H9 (cell line): ENCODE measurements around the gene TTC7B. TPM values are rescaled to one million over a fixed set of nuclear protein-coding genes. Genes with fewer than 3 reads are reported as not detected.

Source experiments
- DNase-seq: peaks from one replicate; pipeline ENCODE4 v3.0.0-alpha.2; 2017
- H2AFZ ChIP-seq: one replicate; pipeline ENCODE4 v1.6.1; 2013; ENCODE audit warnings: mild to moderate bottlenecking, low read length, control low read depth, moderate library complexity
- H2AK5ac ChIP-seq: 2 replicates; pipeline ENCODE4 v1.6.1; 2013; ENCODE audit warnings: low read length, control low read depth, mixed read lengths; ENCODE audit not compliant: insufficient read length
- H2BK120ac ChIP-seq: one replicate; pipeline ENCODE4 v1.6.1; 2013; ENCODE audit warnings: low read depth, mild to moderate bottlenecking, low read length, control low read depth, inconsistent platforms; ENCODE audit not compliant: poor library complexity, severe bottlenecking
- H2BK12ac ChIP-seq: 2 replicates; pipeline ENCODE4 v1.6.1; 2013; ENCODE audit warnings: low read length, control low read depth, mixed read lengths, low read depth; ENCODE audit not compliant: insufficient read length
- H2BK15ac ChIP-seq: 2 replicates; pipeline ENCODE4 v1.6.1; 2013; ENCODE audit warnings: low read depth, low read length, control low read depth
- H2BK20ac ChIP-seq: one replicate; pipeline ENCODE4 v1.6.1; 2013; ENCODE audit warnings: low read depth, mild to moderate bottlenecking, low read length, control low read depth, inconsistent platforms; ENCODE audit not compliant: poor library complexity, severe bottlenecking
- H2BK5ac ChIP-seq: 2 replicates; pipeline ENCODE4 v1.6.1; 2013; ENCODE audit warnings: low read length, control low read depth, mixed read lengths; ENCODE audit not compliant: insufficient read length
- H3K14ac ChIP-seq: 2 replicates; pipeline ENCODE4 v1.6.1; 2013; ENCODE audit warnings: low read length, control low read depth; ENCODE audit not compliant: insufficient read depth
- H3K18ac ChIP-seq: 2 replicates; pipeline ENCODE4 v1.6.1; 2013; ENCODE audit warnings: low read depth, mild to moderate bottlenecking, mixed read lengths, low read length, control low read depth; ENCODE audit not compliant: insufficient read length
- H3K23ac ChIP-seq: 2 replicates; pipeline ENCODE4 v1.6.1; 2013; ENCODE audit warnings: low read length, control low read depth, mixed read lengths, low read depth; ENCODE audit not compliant: insufficient read length
- H3K23me2 ChIP-seq: 2 replicates; pipeline ENCODE4 v1.6.1; 2013; ENCODE audit warnings: low read depth, mild to moderate bottlenecking, mixed read lengths, low read length, control low read depth; ENCODE audit not compliant: insufficient read length, poor library complexity, severe bottlenecking
- H3K27ac ChIP-seq: 2 replicates; pipeline ENCODE4 v1.5.1; 2013; ENCODE audit warnings: low read length, control low read depth, mixed read lengths, low read depth; ENCODE audit not compliant: insufficient read length
- H3K27me3 ChIP-seq: 2 replicates; pipeline ENCODE4 v1.6.1; 2013; ENCODE audit warnings: low read length, control low read depth, inconsistent platforms; ENCODE audit not compliant: insufficient read depth
- H3K4ac ChIP-seq: 2 replicates; pipeline ENCODE4 v1.6.1; 2013; ENCODE audit warnings: low read depth, mild to moderate bottlenecking, control low read depth, inconsistent platforms, low read length, moderate library complexity
- H3K4me1 ChIP-seq: 2 replicates; pipeline ENCODE4 v1.6.1; 2013; ENCODE audit warnings: low read length, control low read depth, inconsistent platforms; ENCODE audit not compliant: insufficient read depth
- H3K4me2 ChIP-seq: 2 replicates; pipeline ENCODE4 v1.6.1; 2013; ENCODE audit warnings: low read length, control low read depth, mixed read lengths; ENCODE audit not compliant: insufficient read length, insufficient read depth
- H3K56ac ChIP-seq: 2 replicates; pipeline ENCODE4 v1.6.1; 2013; ENCODE audit warnings: low read depth, mild to moderate bottlenecking, mixed read lengths, low read length, control low read depth; ENCODE audit not compliant: insufficient read length
- H3K79me1 ChIP-seq: 2 replicates; pipeline ENCODE4 v1.6.1; 2013; ENCODE audit warnings: low read depth, mild to moderate bottlenecking, moderate library complexity, low read length, control low read depth, inconsistent platforms; ENCODE audit not compliant: insufficient read depth, poor library complexity, severe bottlenecking
- H3K79me2 ChIP-seq: 2 replicates; pipeline ENCODE4 v1.6.1; 2013; ENCODE audit warnings: low read length, control low read depth, inconsistent platforms; ENCODE audit not compliant: insufficient read depth
- H3K9ac ChIP-seq: 2 replicates; pipeline ENCODE4 v1.6.1; 2013; ENCODE audit warnings: low read length, control low read depth, mixed read lengths; ENCODE audit not compliant: insufficient read length; ENCODE audit errors: extremely low read depth
- H3K9me3 ChIP-seq: one replicate; pipeline ENCODE4 v1.6.1; 2013; ENCODE audit warnings: low read depth, low read length, inconsistent platforms; ENCODE audit not compliant: control insufficient read depth
- H3T11ph ChIP-seq: one replicate; pipeline ENCODE4 v1.6.1; 2013; ENCODE audit warnings: mild to moderate bottlenecking, low read length, control low read depth, inconsistent platforms
- H4K20me1 ChIP-seq: one replicate; pipeline ENCODE4 v1.6.1; 2013; ENCODE audit not compliant: control insufficient read depth, insufficient read length, insufficient read depth
- H4K5ac ChIP-seq: 2 replicates; pipeline ENCODE4 v1.6.1; 2013; ENCODE audit warnings: low read depth, mild to moderate bottlenecking, mixed read lengths, low read length, control low read depth; ENCODE audit not compliant: insufficient read length
- H4K8ac ChIP-seq: replicated peaks from 2 replicates; pipeline ENCODE4 v1.6.1; 2013; ENCODE audit warnings: low read length, control low read depth, mixed read lengths, low read depth; ENCODE audit not compliant: insufficient read length
- H4K91ac ChIP-seq: 2 replicates; pipeline ENCODE4 v1.6.1; 2013; ENCODE audit warnings: low read depth, mild to moderate bottlenecking, moderate library complexity, mixed read lengths, low read length, control low read depth; ENCODE audit not compliant: insufficient read length
- H3K27ac Mint-ChIP-seq, 3 experiments: 2 replicates in 2 of 3; 3 replicates in 1 of 3; pipeline ENCODE4 v1.8.0; 2020 to 2021; ENCODE audit warnings: mixed read lengths in 3 of 3, mild to moderate bottlenecking in 1 of 3, moderate library complexity in 1 of 3
- H3K27me3 Mint-ChIP-seq: 2 replicates; pipeline ENCODE4 v1.8.0; 2021; ENCODE audit warnings: low read depth, mild to moderate bottlenecking, moderate library complexity, mixed read lengths
- H3K36me3 Mint-ChIP-seq, 3 experiments: 2 replicates in 2 of 3; 3 replicates in 1 of 3; pipeline ENCODE4 v1.8.0; 2020 to 2021; ENCODE audit warnings: low read depth in 3 of 3, mixed read lengths in 3 of 3; ENCODE audit not compliant: insufficient read depth in 1 of 3
- H3K4me1 Mint-ChIP-seq, 2 experiments: 2 replicates each; pipeline ENCODE4 v1.8.0; 2020; ENCODE audit warnings: mixed read lengths in 2 of 2
- H3K4me3 Mint-ChIP-seq, 2 experiments: 2 replicates in 1 of 2; 3 replicates in 1 of 2; pipeline ENCODE4 v1.8.0; 2020 to 2021; ENCODE audit warnings: mild to moderate bottlenecking in 2 of 2, mixed read lengths in 2 of 2, moderate library complexity in 1 of 2
- H3K9me3 Mint-ChIP-seq, 2 experiments: 2 replicates in 1 of 2; 3 replicates in 1 of 2; pipeline ENCODE4 v1.8.0; 2020; ENCODE audit warnings: mild to moderate bottlenecking in 2 of 2, mixed read lengths in 2 of 2, moderate library complexity in 1 of 2
- WGBS: extraction: QIAGEN DNeasy Blood & Tissue Kit; methylation state at CpG from one replicate; pipeline ENCODE4 v1.1.7; 2013; ENCODE audit warnings: missing lambda C conversion rate, low lambda C conversion rate, mixed read lengths; ENCODE audit not compliant: insufficient read length; ENCODE audit errors: extremely low coverage; 5-methylcytosine and 5-hydroxymethylcytosine counted together
- total RNA-seq: library from RNA; stranded (reverse); gene quantifications from 2 replicates; pipeline ENCODE4 v1.2.1, GENCODE V29; 2021
- TF ChIP-seq, protein P1 (sequence below): fragments of 200-600 bp; sonication (generic); conservative IDR thresholded peaks from 3 replicates; pipeline ENCODE4 v1.8.0; 2021; ENCODE audit warnings: antibody characterized with exemption, mild to moderate bottlenecking

TTC7B gene
- total RNA-seq, 1 experiment from 2014 or later, result 33.7 TPM

DNA sequence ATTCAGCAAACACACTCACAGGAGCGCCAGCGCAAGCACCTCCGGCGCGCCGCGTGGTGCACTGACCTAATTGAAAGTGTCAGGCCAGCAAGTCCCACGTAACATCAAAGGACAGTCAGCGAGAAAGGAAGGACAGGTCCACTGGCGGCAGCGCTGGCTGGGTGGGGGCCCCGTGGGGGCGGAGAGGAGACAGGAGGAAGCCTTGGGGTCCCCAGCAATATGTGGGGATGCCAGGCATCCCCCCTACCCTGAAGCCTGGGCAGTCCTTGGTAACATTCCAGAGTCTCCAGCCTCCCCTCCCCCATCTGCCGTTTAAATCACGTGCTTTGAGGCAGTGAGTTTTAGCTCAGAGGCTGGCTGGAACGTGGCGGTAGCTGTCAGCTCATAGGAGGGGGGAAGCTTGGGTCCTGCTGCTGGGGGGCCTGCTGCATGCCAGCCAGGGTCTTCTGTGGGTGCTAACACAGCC, 260.2 kb downstream of the TTC7B start:
- Histone ChIP-seq H2BK15ac (no peak overlapping the region), H3K79me2 (no peaks in the 10 kb centered on the region), H2BK5ac (no peak overlapping the region), H2AFZ (no peak overlapping the region), H2BK12ac (no peak overlapping the region), H3K4me2 (no peak overlapping the region), H3K56ac (no peak overlapping the region), H3K4me1 (peaks cover 5% of the 10 kb centered on the region; the same call in 1 of the 2 replicates), H3K27me3 (no peaks in the 10 kb centered on the region), H3K23ac (no peak overlapping the region), H2BK20ac (no peak overlapping the region), H2BK120ac (no peak overlapping the region), H3K23me2 (no peaks in the 10 kb centered on the region), H3K14ac (no peak overlapping the region; the same call in 1 of the 2 replicates), H4K5ac (no peak overlapping the region), H3K9ac (no peak overlapping the region), H3K4ac (no peak overlapping the region), H3K9me3 (no peaks in the 10 kb centered on the region), H4K91ac (no peak overlapping the region), H3K18ac (no peak overlapping the region), H3K27ac (no peak overlapping the region), H3K79me1 (no peaks in the 10 kb centered on the region), H3T11ph (no peak overlapping the region), H2AK5ac (no peak overlapping the region), H4K20me1 (no peaks in the 10 kb centered on the region), H4K8ac (no peak overlapping the region)
- peak; percentile 63 for DNase-seq
- Mint-ChIP-seq H3K4me1 (peaks cover 17 to 20% of the 10 kb centered on the region in 2 experiments), H3K27me3 (peaks cover 2% of the 10 kb centered on the region), H3K4me3 (no peak overlapping the region), H3K9me3 (no peaks in the 10 kb centered on the region), H3K36me3 (peaks cover 0 to 7% (median 2%) of the 10 kb centered on the region in 3 experiments; a peak in 5 of 7 replicates), H3K27ac (peak overlapping the region in 1 of 3 experiments; percentile 79; a peak in 1 of 7 replicates)
- TF ChIP-seq, protein P1, sequence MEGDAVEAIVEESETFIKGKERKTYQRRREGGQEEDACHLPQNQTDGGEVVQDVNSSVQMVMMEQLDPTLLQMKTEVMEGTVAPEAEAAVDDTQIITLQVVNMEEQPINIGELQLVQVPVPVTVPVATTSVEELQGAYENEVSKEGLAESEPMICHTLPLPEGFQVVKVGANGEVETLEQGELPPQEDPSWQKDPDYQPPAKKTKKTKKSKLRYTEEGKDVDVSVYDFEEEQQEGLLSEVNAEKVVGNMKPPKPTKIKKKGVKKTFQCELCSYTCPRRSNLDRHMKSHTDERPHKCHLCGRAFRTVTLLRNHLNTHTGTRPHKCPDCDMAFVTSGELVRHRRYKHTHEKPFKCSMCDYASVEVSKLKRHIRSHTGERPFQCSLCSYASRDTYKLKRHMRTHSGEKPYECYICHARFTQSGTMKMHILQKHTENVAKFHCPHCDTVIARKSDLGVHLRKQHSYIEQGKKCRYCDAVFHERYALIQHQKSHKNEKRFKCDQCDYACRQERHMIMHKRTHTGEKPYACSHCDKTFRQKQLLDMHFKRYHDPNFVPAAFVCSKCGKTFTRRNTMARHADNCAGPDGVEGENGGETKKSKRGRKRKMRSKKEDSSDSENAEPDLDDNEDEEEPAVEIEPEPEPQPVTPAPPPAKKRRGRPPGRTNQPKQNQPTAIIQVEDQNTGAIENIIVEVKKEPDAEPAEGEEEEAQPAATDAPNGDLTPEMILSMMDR, result no peak
- WGBS, result no CpG with 5 or more reads among the region's 17 CpGs
